NCI-H1436 treated with DMSO at 0.1 percent for 48 hours (cell line): ENCODE measurements around the gene SLC37A2.

Experiments
- DNase-seq: peaks from one replicate; lab custom pipeline; 2025; lab: John Stamatoyannopoulos, UW

Gene SLC37A2

DNA sequence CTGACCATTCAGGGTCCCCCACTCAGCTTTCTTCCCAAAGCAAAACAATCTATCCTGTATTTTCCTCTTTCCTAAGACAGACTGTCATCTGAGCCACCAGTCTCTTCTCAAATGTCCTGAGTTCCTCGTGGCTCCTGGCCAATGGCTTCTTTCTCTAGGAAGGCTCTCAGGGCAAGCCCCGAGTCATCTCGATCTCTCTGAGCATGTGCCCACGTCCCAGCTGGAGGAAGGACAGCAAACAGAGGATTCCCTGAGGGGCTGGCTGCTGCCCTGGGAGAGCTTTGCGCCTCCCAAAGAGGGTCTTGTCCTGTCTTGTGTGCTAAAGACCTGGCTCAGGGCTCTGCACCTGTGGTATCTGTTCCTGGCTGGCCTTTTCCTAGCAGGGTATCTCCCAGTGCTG lies 8.3 kb downstream of the SLC37A2 start:
- no peak for DNase-seq

DNA sequence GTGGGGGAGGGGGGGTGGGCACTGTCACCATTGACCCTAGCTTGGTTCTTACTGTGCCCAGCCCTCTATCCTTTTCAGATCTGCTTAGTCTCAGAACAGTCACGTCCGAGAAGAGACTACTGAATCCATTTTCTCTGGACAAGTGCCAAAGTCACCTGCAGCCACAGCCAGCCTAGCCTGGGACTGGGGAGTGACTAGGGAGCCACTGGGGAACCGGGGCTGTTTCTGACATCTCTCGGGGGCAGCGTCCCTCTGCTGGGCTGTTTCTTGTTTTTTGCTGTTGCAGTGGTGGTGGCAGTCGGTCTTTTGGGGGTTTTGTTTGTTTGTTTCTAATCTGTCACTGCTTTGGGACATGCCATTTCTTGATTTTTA lies 8.7 kb downstream of the SLC37A2 start:
- no peak for DNase-seq

DNA sequence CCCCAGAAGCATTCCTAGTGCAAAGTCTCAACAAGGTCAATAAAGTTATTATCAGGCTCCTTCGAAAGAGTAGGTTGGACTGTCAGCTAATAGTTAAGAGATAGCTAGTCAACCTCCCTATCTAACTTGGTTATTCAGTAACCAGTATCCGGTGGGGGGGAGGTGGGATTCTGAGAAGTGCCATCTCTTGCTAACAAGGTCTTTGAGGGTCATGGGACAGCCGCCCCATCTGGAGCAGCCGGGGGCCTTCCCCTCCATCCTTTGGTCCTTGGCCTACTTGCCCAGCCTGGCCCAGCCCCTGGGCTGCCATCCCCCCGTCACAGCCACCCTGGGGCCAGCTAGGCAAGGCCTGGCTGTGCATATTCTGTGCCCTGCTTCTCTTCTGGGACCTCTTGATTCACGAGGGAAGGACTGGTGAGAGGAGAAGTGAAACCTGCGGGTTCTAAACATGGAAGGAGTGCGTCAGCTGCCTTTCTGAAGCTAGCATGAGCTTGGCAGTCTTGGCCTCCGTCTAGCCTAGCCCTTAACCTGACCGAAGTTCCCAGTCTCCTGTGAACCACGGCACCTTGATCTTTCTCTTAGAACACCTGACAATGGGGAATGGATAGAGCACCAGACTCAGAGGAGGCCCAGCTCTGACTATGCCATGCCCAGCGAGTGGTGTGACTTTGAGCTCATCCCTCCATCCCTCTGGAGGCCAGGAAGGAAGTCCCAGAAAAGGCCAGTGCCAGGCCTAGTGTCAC lies 9.3 kb downstream of the SLC37A2 start:
- DNase-seq: no peak

DNA sequence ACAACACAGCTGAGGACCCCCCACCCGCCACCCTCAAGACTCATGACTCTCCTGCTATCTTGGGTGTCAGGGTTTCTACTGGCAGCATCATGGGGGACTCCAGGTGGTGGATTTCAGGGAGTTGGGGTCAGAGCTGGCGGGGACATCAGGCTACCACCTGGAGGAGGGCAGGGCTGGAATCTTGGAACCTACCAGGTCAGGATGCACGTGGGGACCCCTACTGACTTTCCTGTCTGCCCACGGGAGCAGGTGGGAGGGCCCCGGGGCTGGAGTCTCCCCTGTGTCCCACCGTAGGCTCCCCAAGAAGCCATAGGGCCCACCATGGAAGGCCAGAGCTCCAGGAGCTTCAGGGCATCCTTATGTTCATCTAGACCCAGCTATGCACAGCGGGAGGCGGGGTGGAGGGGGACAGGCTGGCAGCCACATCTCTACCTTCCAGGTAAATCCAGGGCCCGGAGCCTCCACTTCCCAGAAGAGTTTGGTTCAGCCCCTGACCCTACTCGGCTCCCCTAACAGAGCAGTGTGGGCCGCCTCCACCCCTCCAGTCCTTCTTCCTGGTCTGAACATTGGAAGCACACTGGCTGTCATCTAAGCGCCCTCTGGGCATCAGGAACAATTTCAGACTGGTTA lies 10.0 kb downstream of the SLC37A2 start:
- DNase-seq: no peak

DNA sequence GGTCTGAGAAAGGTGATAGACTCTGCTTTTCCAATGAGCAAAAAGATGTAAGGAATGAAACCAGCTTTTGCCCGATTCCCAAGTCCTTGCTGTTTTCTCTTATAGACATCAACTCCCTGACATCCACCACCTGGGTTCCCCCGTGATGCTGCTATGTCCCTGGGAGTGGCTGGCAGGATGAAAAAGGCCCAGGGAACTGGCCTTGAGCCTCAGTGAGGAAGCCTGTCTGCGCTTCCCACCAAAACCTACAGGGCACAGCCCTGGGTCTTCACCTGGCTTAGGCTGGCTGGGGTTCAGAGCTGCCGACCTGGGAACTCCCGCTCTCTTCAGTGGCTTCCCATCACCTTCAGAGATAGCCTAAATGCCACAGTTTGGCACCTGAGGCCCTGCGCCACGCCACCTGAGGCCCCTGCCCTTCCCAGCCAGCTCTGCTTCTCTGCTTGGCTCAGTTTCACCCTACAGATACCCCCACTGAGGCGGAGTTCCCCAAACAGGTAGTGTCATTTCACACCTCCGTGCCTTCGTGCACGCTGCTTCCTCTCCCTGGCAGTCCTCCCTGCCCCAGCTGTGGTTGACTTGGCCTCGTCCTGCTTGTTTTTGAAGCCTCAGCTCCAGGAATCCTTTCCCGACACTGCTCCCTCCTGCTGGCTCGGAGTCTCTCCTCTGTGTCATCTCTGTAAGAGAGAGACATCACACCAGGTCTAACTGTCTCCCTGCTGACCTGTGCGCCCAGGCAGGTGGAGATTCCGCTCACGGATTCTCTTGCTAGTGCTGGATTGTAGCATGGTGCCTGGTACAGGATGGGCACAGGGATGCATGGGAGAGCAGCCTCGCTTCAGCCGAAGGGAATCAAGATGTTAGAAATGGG lies 10.7 kb downstream of the SLC37A2 start:
- no peak for DNase-seq

DNA sequence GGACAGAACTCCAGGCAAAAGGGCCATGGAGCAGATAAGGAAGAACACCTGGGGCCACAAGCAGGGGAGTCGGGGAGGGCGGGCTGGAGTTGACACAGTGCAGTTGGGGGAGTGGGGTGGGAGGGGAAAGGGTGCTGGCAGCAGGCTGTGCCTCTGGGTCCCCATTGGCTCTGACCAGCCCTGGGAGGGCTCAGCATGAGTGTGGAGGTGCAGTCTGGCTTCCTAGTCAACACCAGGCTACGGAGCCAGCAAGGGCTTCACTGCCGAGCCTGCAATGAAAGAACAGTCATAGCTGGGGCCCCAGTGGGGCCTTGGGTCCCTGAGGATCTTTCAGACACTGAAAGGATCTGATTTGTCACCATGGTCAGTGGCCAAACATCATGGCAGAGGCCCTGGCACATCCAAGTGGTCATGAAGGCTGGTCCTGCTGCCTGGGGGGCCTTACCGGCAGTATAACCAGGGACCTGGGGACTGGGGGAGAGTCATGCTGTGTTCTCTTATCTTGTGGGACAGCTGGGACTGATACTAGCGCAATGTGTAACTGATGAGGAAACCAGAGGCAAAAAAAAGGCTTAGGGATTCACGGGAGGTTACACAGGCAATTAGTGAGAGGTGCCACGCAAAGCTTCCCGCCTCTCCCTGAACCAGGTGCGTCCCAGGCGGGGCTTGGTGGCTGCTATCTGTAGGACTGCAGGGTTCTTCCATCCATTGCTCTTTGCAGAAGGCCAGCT lies 11.6 kb downstream of the SLC37A2 start:
- no peak for DNase-seq

DNA sequence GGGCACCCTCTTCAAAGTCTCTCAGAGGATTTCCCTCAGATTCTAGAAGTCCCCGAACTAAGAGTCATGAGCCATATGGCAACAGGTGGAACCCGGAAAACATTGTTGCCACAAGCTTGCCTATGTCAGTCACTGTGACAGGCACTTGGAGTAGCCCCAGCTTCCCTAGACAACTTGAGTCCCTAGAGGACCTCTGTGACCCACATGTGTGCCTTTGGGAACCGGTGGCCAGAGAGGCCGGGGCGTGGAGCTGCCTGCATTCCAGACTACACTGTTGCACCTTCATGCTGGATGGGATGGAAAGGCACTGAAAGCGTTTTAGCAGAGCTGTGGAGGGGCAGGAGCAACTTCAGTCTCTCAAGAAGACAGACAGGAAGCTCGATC lies 12.1 kb downstream of the SLC37A2 start:
- no peak for DNase-seq

DNA sequence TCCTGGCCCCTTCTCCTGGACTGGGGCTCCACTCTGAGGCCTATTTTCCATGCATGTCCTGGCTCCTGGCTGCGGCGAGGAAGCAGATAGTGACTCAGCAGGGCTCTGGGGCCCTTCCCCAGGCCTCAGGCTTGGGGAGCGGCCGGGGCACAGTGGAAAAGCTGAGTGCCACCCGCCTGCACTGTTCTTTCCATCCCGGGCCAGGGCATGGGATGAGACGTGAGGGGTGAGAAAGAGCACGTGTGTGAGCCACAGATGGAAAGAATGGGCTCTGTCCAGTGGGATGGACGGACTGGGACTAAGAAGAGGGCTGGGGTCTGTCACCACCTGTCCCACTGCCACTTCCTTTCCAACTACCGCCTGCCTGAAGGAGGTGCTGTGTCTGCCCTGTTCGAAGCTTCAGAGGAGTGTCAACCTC lies 12.8 kb downstream of the SLC37A2 start:
- no peak for DNase-seq

DNA sequence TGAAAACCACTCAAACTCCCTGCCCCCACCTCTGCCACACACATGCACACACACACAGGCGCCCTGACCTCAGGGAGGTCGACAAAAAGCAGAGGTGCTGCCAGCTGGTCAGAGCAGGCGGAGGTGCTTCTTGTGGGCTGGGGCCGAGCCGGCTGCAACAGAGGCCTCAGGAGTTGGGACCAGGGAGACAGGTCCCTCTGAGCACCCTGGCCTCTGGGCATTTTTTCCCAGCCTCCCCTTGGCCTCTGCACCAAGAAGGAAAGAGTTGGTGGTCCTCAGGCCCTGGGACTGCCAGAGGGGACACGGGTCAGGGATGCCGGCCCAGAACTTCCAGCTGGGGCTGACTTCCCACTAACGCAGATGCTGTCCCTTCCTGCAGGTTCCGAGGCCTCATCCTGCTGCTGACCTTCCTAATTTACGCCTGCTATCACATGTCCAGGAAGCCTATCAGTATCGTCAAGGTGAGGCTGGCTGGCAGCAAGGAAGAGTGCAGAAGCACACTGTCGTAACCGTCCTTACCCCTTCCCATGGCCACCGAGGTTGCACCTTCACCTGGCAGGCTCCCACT lies 13.4 kb downstream of the SLC37A2 start:
- no peak for DNase-seq

DNA sequence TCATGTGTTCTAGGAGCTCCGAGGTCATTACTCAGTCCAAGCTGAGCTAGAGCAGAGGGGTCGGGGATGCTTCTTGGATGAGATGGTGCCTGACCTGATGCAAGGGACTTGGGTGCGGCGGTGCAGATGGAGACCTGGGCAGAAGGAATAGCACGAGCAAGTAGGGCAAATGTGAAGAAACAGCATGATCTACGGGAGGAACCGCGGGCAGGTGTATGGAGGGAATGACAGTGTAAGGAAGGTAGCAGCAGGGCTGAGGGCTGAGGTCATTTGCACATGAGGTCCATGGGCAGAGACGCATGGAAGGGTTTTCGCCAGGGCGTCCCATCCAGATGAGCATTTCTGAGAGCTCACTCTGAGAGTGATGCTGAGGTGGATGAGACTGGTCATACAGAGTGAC lies 14.9 kb downstream of the SLC37A2 start:
- DNase-seq: no peak

DNA sequence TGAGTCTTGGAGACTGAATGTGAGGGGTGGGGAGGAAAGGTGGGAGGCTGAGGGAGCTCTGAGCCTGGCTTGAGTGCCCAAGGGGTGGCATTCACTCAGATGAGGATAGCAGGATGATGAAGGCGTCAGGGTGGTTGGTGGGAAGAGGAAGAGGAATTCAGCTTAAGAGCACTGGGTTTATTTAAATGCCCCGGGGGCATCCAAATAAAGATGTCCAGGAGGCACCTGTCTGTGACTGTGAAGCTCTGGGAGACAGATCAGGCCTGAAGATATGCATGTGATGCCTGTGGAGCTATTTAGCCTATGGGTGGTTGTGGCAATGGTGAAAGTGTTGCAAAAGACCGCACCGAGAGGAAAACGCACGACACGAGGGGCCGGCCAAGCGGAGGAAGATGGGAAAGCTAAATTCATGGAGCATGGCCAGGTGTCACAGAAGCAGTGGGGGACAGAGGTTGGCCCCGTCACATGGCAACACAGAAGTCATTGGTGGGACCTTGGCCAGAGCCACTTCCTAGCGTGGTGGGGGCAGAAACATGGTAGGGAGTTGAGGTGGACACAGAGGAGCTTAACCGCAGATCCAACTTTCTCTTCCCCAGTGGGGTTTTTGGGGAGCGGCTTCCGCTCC lies 15.5 kb downstream of the SLC37A2 start:
- DNase-seq: no peak

DNA sequence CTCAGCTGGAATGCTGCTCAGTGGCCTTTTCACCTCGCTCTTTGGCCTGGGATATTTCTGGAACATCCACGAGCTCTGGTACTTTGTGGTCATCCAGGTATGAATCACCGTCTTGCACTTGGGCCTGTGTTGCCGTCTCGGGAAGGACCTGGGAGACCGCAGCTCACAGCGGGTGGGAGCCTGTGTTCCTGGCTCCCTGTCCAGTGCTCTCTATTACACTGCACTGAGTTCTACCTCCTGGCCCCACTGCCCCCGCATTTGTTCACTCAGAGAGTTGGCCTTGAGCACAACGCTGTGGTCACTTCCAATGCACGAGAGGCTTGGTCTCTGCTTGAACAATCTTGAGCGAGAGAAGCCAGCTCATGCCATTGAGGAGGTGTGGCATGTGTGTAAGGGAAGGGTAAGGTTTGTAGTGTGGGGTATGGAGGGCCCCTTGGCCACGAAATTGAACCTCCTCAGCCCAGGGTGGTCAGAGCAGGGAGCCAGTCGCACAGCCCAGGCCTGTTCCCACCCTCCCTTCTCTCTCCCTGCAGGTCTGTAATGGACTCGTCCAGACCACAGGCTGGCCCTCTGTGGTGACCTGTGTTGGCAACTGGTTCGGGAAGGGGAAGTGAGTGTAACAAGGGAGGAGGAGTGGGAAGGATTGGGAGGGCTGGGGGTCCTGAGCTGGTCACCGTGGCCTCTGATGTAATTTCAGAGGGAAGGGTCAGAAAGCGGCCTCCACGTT lies 16.2 kb downstream of the SLC37A2 start:
- DNase-seq: no peak

DNA sequence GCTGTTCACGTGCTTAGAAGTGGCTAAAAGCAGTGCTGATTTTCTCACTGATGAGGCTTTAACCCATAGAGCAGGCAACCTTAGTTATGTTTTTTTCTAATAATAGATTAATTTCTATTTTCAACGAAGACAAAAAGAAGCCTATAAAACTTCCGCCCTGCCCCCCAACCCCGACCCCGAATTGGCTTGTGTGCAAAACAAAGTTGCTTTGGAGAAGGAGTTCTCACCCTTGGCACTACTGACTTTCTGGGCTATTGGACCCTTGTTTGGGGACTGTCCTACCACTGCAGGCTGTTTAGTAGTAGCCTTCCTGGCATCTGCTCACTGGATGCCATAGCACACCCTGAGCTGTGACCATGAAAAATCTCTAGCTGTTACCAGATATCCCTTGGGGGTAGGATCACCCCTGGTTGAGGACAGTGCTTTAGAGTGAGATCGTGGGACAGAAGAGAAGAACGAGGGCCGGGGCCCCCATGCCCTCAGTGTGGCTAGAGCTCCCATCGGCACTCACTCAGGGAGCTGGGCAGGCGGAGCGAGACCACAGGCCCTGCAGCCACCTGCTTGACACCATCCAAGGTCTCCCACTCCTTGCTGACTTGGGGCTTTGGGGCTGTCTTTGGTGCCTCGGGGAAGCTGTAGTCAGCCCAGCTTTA lies 16.9 kb downstream of the SLC37A2 start:
- DNase-seq: no peak

DNA sequence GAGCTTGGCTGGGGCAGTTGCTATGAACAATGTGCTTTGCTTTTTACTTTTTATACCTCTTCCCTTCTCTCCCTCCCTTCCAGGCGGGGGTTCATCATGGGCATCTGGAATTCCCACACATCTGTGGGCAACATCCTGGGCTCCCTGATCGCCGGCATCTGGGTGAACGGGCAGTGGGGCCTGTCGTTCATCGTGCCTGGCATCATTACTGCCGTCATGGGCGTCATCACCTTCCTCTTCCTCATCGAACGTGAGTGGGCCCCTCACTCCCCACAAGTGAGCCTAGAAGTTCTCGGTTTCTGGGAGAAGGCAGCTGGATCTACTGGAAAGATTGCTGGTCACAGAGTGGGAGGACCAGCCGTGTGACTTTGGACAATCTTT lies 17.4 kb downstream of the SLC37A2 start:
- DNase-seq: no peak

DNA sequence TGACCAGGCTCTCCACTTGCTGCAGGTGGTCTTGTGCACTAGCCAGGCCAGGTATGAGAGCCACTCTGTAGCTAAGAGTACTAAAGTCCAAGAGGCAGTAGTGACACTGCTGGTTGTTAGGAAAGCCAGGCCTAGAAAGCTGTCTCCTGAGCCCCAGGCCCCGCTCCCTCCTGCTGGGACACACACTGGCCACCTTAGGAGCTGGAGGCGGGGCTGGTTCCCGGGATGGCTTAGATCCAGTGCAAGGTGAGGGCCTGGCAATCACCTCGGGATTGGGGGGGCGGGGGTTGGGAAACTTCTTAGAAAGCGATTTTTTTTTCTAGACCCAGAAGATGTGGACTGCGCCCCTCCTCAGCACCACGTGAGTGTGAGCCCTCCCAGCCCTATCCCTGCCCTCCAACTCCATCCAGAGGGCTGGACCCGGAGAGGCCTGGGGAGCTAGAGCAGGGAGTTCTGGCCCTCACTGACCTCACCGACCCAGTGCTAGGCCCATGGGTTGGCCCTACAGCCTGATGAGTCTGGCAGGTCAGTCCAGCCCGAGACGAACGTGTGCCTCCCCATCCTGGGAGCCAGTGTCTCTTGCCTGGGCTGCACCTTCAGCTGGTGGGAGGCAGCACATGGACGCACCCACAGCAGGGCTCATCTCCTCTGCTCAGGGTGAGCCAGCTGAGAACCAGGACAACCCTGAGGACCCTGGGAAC lies 18.1 kb downstream of the SLC37A2 start:
- DNase-seq: no peak

DNA sequence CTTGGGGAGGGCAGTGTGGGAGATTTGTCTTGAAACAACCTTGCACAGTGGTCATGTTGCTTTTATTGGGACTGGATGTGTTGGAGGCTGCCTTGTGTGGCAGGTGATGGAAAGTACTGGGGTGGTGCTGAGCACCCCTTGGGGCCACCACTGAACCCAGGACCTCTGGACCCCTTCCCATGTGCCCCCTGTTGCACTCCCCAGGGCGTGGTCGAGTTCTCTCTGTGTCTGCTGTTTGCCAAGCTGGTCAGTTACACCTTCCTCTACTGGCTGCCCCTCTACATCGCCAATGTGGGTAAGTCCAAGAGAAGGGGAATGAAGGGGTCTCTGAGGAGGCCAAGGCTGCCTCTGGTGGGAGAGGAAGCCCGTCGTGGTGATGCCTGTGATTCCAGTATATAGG lies 18.9 kb downstream of the SLC37A2 start:
- DNase-seq: no peak

DNA sequence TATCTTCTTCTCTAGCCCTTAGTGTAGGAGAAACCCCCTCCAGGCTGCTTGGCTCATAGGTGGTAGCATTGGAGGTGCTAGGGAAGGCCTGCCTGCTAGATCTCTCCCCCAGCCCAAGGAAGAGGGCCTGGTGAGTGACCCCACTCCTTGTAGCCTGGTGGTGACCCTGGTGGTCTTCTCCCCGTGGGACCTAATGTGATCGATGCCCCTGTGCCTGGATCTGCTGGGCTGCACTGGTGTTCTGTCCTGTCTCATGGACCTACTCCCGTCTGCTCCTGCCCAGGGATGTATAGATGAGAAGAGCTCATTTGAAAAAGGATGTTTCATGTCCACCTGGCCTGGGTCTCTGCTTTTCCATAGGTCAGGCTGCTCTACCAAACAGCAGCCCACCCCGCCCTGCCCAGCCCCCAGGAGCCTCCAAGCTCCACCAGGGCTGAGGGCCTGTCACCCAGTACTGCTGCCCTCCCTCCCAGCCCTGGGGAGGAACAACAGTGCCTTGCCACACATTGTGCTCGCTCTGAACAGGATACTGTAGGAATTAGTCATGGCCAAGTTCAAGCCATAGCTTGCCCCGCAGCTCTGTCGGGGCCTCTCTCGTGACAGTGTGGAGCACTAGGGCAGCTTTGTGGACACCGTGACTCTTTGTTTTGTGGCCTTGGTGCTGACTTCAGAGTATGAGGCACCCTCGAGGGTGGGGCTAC lies 19.7 kb downstream of the SLC37A2 start:
- DNase-seq: no peak

DNA sequence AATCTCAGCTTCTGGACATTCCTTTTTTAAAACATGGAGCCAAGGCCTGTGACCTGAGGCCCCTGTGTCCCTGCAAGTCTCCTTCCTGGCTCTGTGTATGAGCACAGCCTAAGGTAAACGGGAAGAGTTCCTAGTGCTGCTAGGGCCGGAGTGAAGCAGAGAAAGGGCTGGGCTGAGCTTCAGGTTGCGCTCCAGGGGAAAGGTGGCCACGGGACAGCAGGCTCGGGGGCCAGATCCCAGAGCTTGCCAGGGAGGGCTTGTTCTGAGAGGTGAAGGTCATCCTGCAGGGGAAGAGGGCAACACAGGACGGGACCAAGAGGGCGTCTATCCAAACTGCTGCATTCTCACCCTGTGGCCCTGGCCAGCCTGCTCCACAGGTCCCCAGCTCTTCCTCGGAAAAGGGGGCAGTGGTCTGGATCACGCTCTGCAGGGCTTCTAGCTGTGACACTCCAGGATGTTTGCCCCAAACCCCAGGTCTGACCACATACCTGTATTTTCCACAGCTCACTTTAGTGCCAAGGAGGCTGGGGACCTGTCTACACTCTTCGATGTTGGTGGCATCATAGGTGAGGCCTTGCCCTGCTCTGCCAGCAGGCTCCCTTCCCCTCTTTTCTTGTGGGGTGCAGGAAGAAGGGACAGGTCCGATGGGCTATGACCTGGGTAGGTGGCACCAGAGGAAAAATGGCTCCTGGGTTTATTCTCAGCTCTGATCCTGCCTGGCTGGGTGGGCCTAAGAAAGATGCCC lies 20.4 kb downstream of the SLC37A2 start:
- no peak for DNase-seq

DNA sequence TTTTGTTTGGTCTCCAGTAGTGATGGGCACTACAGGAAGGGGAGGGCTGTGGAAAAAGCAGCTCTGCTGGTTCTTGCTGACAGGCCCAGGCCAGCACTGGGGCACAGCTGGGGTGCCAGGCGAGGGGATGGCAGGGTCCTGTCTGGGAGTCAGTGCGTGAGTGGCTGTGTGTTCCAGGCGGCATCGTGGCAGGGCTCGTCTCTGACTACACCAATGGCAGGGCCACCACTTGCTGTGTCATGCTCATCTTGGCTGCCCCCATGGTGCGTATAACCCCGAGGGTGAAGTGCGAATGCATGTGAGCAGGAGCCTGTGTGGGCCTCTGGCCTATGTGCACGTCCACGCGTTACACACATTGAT lies 20.9 kb downstream of the SLC37A2 start:
- no peak for DNase-seq
